HG02852 (cell line): ENCODE data around the gene BIRC6.
"Not testable (repeated sequence)": the region's sequence is repeated elsewhere in the genome, so short reads cannot be mapped to it uniquely, and the experiment has no call there.

Source experiments
- ATAC-seq: cut with Tn5 transposase; IDR thresholded peaks from one replicate; pipeline ENCODE4 v1.9.1; 2021; ENCODE audit warnings: mild to moderate bottlenecking, moderate library complexity; ENCODE audit not compliant: unreplicated experiment

Gene BIRC6

DNA sequence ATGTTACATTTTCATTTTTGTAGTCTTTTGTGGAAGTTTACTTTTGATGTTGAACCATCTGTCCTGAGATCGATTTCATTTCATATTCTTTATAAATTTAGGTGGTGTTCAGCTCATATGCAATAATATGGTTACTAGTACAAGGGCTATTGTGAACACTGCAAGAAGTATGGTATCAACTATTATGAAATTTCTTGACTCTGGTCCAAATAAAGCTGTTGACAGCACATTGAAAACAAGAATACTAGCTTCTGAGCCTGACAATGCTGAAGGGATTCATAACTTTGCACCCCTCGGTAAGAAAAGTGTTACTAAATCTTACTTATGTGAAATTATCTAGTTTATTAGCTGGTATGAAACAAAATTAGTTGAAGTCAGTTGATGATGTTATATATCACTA lies 146.1 kb downstream of the BIRC6 start:
- no peak for ATAC-seq

GRCh38 chr2:32504877-32505478 lies 148.2 kb downstream of the BIRC6 start:
- ATAC-seq: no peak

DNA sequence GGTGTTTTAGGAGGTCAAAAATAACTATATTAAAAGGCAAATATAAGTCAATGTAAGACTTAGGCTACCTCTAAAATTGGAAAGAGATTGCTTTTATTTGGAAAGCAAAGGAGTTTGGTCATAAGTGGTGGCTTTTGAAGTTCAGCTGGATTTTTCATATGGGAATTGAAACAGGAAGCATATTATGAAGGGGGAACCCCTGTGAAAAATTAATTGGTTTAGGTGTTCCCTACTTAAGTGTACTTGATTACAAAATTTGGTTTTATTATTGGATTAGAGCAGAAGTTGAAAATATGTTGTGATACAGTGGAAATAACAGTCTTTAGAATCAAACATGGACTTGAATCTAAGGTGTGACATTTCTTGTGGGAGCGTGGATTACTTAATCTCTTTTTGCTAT lies 149.6 kb downstream of the BIRC6 start:
- ATAC-seq: no peak

GRCh38 chr2:32514946-32515345 lies 158.1 kb downstream of the BIRC6 start:
- ATAC-seq: no peak

GRCh38 chr2:32516567-32516966 lies 159.7 kb downstream of the BIRC6 start:
- ATAC-seq: no peak

GRCh38 chr2:32522770-32523169 lies 165.9 kb downstream of the BIRC6 start:
- ATAC-seq: no peak

DNA sequence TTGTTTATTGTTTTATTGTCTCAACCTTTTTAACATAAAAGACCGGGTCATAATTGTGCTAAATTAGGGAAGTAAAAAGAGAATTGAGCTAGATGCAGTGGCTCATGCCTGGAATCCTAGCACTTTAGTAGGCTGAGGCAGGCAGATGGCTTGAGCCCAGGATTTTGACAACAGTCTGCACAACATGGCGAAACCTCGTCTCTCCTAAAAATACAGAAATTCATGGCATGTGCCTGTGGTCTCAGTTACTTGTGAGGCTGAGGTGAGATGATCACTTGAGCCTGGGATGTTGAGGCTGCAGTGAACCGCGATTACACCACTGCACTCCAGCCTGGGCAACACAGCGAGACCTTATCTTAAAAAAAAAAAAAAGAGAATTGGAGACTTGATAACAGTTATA lies 166.9 kb downstream of the BIRC6 start:
- no peak for ATAC-seq

DNA sequence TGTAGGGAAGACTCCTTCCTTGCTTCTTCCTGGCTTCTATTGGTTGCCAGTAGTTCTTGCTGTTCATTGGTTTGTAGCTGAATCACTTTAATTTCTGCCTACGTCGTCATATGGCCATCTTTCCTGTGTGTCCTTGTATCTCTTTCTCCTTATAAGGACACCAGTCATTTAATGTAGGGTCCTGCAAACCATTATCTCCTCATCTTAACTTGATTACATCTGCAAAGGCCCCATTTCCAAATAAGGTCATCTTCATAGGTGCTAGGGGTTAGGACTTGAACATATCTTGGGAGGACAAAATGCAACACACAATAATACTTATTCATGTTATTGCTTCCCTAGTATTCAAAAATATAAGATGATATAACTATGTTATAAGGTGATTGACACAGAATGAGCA lies 175.5 kb downstream of the BIRC6 start:
- no peak for ATAC-seq

- no peak for ATAC-seq
These were observed 176.1 kb downstream of the BIRC6 start for GRCh38 chr2:32532961-32533360.

DNA sequence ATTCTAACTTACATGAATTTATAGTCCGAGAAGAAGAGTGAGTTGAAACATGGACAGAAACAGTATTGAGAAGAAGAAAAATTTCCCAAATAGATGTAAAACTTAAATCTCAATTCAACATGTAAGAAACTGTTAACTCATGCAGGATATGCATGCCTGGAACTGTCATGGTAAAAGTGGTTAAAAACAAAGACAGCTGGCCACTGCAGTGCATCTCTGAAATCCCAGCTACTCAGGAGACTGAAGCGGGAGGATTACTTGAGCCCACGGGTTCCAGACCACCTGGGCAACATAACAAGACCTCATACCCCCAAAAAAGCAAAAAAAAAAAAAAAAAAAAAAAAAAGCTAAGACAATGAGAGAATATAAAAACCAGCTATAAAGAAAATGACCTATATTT lies 178.0 kb downstream of the BIRC6 start:
- ATAC-seq: no peak

- ATAC-seq: no peak
These were observed 181.9 kb downstream of the BIRC6 start for GRCh38 chr2:32538735-32539134.

DNA sequence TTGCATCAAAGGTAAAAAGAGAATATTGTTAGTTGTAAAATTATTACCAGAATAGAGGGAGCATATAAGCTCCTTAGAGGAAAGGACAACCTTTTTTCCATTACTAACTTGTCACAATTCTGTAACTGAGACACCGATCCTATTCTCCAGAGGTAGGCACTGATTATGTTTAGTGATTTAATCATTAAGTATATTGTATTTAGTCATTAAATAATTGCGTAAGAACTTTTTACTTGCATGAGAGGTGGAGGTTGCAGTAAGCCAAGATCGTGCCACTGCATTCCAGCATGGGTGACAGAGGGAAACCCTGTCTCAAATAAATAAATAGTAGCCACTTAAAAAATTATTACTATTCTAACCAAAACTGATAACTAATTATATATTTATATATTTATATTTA lies 195.7 kb downstream of the BIRC6 start:
- ATAC-seq: not testable (repeated sequence)

GRCh38 chr2:32553829-32554432 lies 197.1 kb downstream of the BIRC6 start:
- ATAC-seq: peak; percentile 82

- no peak for ATAC-seq
These were observed 201.7 kb downstream of the BIRC6 start for GRCh38 chr2:32558492-32558891.

DNA sequence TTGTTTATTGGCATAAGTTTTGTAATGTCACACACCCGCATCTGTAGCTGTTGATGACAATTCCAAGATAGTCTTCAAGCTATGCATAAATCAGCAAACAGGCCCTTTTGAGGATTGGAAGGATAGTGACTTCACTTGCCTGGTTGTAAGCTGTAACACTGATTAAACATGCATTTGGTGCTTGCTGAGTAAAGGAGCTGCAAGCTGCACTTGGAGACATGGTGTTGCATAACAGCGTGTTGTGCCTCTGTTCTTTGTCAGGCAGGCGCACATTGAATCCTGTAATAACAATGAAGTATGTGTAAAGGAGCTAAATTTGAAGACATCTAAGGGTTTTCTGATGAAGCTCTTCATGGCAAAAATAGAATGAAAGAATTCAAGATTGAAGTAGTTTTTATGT lies 202.3 kb downstream of the BIRC6 start:
- no peak for ATAC-seq

GRCh38 chr2:32562906-32563305 lies 206.1 kb downstream of the BIRC6 start:
- no peak for ATAC-seq

- ATAC-seq: no peak
These were observed 207.7 kb downstream of the BIRC6 start for GRCh38 chr2:32564417-32565035.

GRCh38 chr2:32565902-32566301 lies 209.1 kb downstream of the BIRC6 start:
- ATAC-seq: no peak

- ATAC-seq: no peak
These were observed 215.2 kb downstream of the BIRC6 start for GRCh38 chr2:32572030-32572429.

- ATAC-seq: no peak
These were observed 215.9 kb downstream of the BIRC6 start for GRCh38 chr2:32572737-32573136.

GRCh38 chr2:32591669-32592463 lies 235.0 kb downstream of the BIRC6 start:
- peak; percentile 70 for ATAC-seq

DNA sequence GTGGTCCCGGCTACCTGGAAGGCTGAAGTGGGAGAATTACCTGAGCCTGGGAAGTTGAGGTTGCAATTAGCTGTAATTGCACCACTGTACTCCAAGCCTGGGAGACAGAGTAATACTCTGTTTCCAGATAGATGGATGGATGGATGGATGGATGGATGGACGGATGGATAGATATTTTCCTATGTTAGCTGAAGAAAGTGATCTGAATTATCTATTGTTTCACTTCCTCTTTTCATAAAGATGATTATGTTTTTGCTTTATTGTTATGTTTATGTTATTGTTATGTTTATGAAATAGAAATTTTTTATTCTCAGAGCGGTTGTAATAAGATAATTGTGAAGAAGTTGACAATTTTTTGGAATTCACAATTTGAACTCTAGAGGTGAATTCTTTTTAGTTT lies 237.8 kb downstream of the BIRC6 start:
- no peak for ATAC-seq
